H1 (cell line): ENCODE results near the gene SPRING1. TPM values are rescaled to one million over a fixed set of nuclear protein-coding genes. Genes with fewer than 3 reads are reported as not detected.

Experiments
- CTCF ChIA-PET: fragments of 300-600 bp; sonication (Branson Sonifier 250); formaldehyde crosslinking; loops from one replicate; lab custom pipeline; 2021; ENCODE audit not compliant: partially characterized antibody; lab: Charles Lee
- POLR2A ChIA-PET: fragments of 300-600 bp; sonication (Branson Sonifier 250); formaldehyde crosslinking; loops from one replicate; lab custom pipeline; 2021; ENCODE audit warnings: inconsistent platforms; ENCODE audit not compliant: partially characterized antibody; lab: Charles Lee
- DNase-seq, 2 experiments: peaks; one replicate each; pipeline versions ENCODE4 v3.0.0 to v3.0.0-alpha.2; 2010 to 2022; ENCODE audit warnings: low spot score in 2 of 2, low read depth in 1 of 2, mixed read lengths in 1 of 2
- FAIRE-seq: peaks from 2 replicates; lab custom pipeline; 2011; peaks lifted over from hg19 to GRCh38; lab: Jason Lieb, UNC
- H2AFZ ChIP-seq: 2 replicates; pipeline ENCODE4 v1.8.1; 2012; ENCODE audit warnings: low read length, inconsistent platforms
- H2AK5ac ChIP-seq: 2 replicates; pipeline ENCODE4 v1.6.1; 2013; ENCODE audit warnings: low read depth, low read length
- H2BK120ac ChIP-seq: replicated peaks from 2 replicates; pipeline ENCODE3; 2013; ENCODE audit warnings: low read depth, low read length, inconsistent platforms
- H2BK12ac ChIP-seq: 2 replicates; pipeline ENCODE4 v1.6.1; 2013; ENCODE audit warnings: low read depth, low read length
- H2BK15ac ChIP-seq: 2 replicates; pipeline ENCODE4 v1.6.1; 2013; ENCODE audit warnings: low read length
- H2BK20ac ChIP-seq: 2 replicates; pipeline ENCODE4 v1.6.1; 2013; ENCODE audit warnings: low read length
- H2BK5ac ChIP-seq: 2 replicates; pipeline ENCODE4 v1.6.1; 2013; ENCODE audit warnings: low read depth, low read length
- H3K14ac ChIP-seq: 2 replicates; pipeline ENCODE4 v1.6.1; 2013; ENCODE audit warnings: inconsistent platforms; ENCODE audit not compliant: insufficient read length
- H3K18ac ChIP-seq: 2 replicates; pipeline ENCODE4 v1.6.1; 2013; ENCODE audit warnings: low read length; ENCODE audit errors: extremely low read depth
- H3K23ac ChIP-seq: 2 replicates; pipeline ENCODE4 v1.6.1; 2013; ENCODE audit warnings: inconsistent platforms; ENCODE audit not compliant: insufficient read length
- H3K23me2 ChIP-seq: 2 replicates; pipeline ENCODE4 v1.6.1; 2013; ENCODE audit warnings: low read depth, low read length
- H3K27ac ChIP-seq: 2 replicates; pipeline ENCODE4 v1.6.1; 2011; ENCODE audit warnings: low read depth, low read length, inconsistent platforms
- H3K27me3 ChIP-seq, 4 experiments: replicated peaks in 1 of 4; 1 replicate in 1 of 4; 2 replicates in 3 of 4; pipeline versions ENCODE4 v1.6.1 to v1.8.1; 2011 to 2013; ENCODE audit warnings: low read length in 3 of 4, mild to moderate bottlenecking in 3 of 4, inconsistent platforms in 2 of 4, mixed read lengths in 2 of 4, moderate library complexity in 1 of 4; ENCODE audit not compliant: control insufficient read depth in 3 of 4, insufficient read depth in 3 of 4; ENCODE audit errors: extremely low read depth in 1 of 4
- H3K36me3 ChIP-seq, 4 experiments: 2 replicates each; pipeline versions ENCODE4 v1.6.1 to v1.8.1; 2011 to 2013; ENCODE audit warnings: mild to moderate bottlenecking in 4 of 4, low read length in 3 of 4, moderate library complexity in 2 of 4, control low read depth in 1 of 4, inconsistent platforms in 1 of 4; ENCODE audit not compliant: insufficient read depth in 4 of 4, control insufficient read depth in 2 of 4
- H3K4ac ChIP-seq: replicated peaks from 2 replicates; pipeline ENCODE3; 2013; ENCODE audit warnings: low read length, low read depth, mixed read lengths, inconsistent platforms; ENCODE audit not compliant: insufficient read length
- H3K4me1 ChIP-seq, 4 experiments: replicated peaks in 1 of 4; 1 replicate in 1 of 4; 2 replicates in 3 of 4; pipeline versions ENCODE4 v1.6.1 to v1.8.1; 2011 to 2013; ENCODE audit warnings: low read length in 3 of 4, inconsistent platforms in 2 of 4, mixed read lengths in 1 of 4; ENCODE audit not compliant: insufficient read depth in 4 of 4, control insufficient read depth in 3 of 4
- H3K4me2 ChIP-seq, 2 experiments: 2 replicates each; pipeline versions ENCODE4 v1.6.1 to v1.8.1; 2011 to 2013; ENCODE audit warnings: low read depth in 2 of 2, low read length in 2 of 2, control low read depth in 1 of 2, inconsistent platforms in 1 of 2, mild to moderate bottlenecking in 1 of 2; ENCODE audit not compliant: insufficient read depth in 1 of 2
- H3K4me3 ChIP-seq, 4 experiments: fragments of 200-600, 300-600 bp in 1 of 4; sonication (generic), shearing (Covaris generic), sonication (Bioruptor Twin) in 1 of 4; 2 replicates each; pipeline versions ENCODE4 v1.5.1 to v1.8.1; 2011 to 2016; ENCODE audit warnings: low read length in 4 of 4, low read depth in 3 of 4, control low read depth in 2 of 4, inconsistent platforms in 2 of 4, mild to moderate bottlenecking in 2 of 4, mixed read lengths in 1 of 4, moderate library complexity in 1 of 4; ENCODE audit not compliant: insufficient read depth in 2 of 4; ENCODE audit errors: extremely low read depth in 1 of 4
- H3K56ac ChIP-seq: replicated peaks from 2 replicates; pipeline ENCODE3; 2013; ENCODE audit warnings: low read depth, mild to moderate bottlenecking, mixed read lengths, low read length, inconsistent platforms; ENCODE audit not compliant: insufficient read length
- H3K79me1 ChIP-seq: 2 replicates; pipeline ENCODE4 v1.6.1; 2013; ENCODE audit warnings: low read depth, low read length, control low read depth
- H3K79me2 ChIP-seq, 2 experiments: 2 replicates each; pipeline versions ENCODE4 v1.6.1 to v1.8.1; 2012 to 2013; ENCODE audit warnings: low read length in 2 of 2, mild to moderate bottlenecking in 2 of 2, inconsistent platforms in 1 of 2; ENCODE audit not compliant: insufficient read depth in 2 of 2, control insufficient read depth in 1 of 2
- H3K9ac ChIP-seq, 4 experiments: replicated peaks in 1 of 4; 1 replicate in 1 of 4; 2 replicates in 3 of 4; pipeline versions ENCODE4 v1.6.1 to v1.8.1; 2011 to 2013; ENCODE audit warnings: low read depth in 3 of 4, low read length in 3 of 4, control low read depth in 2 of 4, mild to moderate bottlenecking in 2 of 4, moderate library complexity in 2 of 4, inconsistent platforms in 1 of 4; ENCODE audit errors: extremely low read depth in 1 of 4
- H3K9me3 ChIP-seq, 2 experiments: 2 replicates each; pipeline versions ENCODE4 v1.6.1 to v1.8.1; 2012 to 2013; ENCODE audit warnings: mild to moderate bottlenecking in 2 of 2, moderate library complexity in 2 of 2, control low read depth in 1 of 2, inconsistent platforms in 1 of 2, low read depth in 1 of 2, low read length in 1 of 2, mixed read lengths in 1 of 2; ENCODE audit not compliant: insufficient read depth in 2 of 2
- H4K20me1 ChIP-seq, 2 experiments: replicated peaks in 1 of 2; 2 replicates each; pipeline versions ENCODE3 to v1.8.1; 2011 to 2013; ENCODE audit warnings: inconsistent platforms in 2 of 2, low read length in 2 of 2, mild to moderate bottlenecking in 1 of 2; ENCODE audit not compliant: insufficient read depth in 2 of 2, control insufficient read depth in 1 of 2
- H4K5ac ChIP-seq: 2 replicates; pipeline ENCODE4 v1.6.1; 2013; ENCODE audit warnings: low read length, low read depth, mixed read lengths, inconsistent platforms; ENCODE audit not compliant: insufficient read length
- H4K8ac ChIP-seq: 2 replicates; pipeline ENCODE4 v1.8.0; 2013; ENCODE audit warnings: mild to moderate bottlenecking, moderate library complexity, low read length, inconsistent platforms; ENCODE audit not compliant: insufficient read depth; ENCODE audit errors: extremely low read depth
- H4K91ac ChIP-seq: replicated peaks from 2 replicates; pipeline ENCODE3; 2013; ENCODE audit warnings: low read length, mixed read lengths, inconsistent platforms; ENCODE audit not compliant: insufficient read length
- BRCA1 ChIP-seq: IDR thresholded peaks from 2 replicates; pipeline ENCODE4 v1.6.1; 2012; ENCODE audit warnings: low read depth, low read length, improper control_type of control experiment
- EZH2 ChIP-seq: fragments of 200-600 bp; sonication (generic); IDR thresholded peaks from 2 replicates; pipeline ENCODE4 v1.7.1; 2012; ENCODE audit warnings: low read depth, mild to moderate bottlenecking, moderate library complexity, low read length, inconsistent platforms; ENCODE audit not compliant: severe bottlenecking
- JUN ChIP-seq: IDR thresholded peaks from 2 replicates; pipeline ENCODE4 v1.6.1; 2011; ENCODE audit warnings: low read depth, mild to moderate bottlenecking, improper control_type of control experiment, low read length
- JUND ChIP-seq: IDR thresholded peaks from 2 replicates; pipeline ENCODE4 v1.6.1; 2011; ENCODE audit warnings: mild to moderate bottlenecking, improper control_type of control experiment, low read length
- MAFK ChIP-seq: IDR thresholded peaks from 2 replicates; pipeline ENCODE4 v1.6.1; 2012; ENCODE audit warnings: low read depth, mild to moderate bottlenecking, improper control_type of control experiment, low read length
- RNF2 ChIP-seq: fragments of 200-900, 300-1000 bp; sonication (generic); IDR thresholded peaks from 2 replicates; pipeline ENCODE4 v1.7.1; 2016; ENCODE audit warnings: borderline replicate concordance, low read depth, mild to moderate bottlenecking, antibody characterized with exemption, low read length; ENCODE audit not compliant: poor library complexity, severe bottlenecking; ENCODE audit errors: missing control alignments
- WGBS, 2 experiments: shearing (Covaris generic) in 1 of 2; methylation state at CpG; one replicate each; pipeline versions ENCODE4 v1.1.6 to v1.1.7; 2013 to 2015; ENCODE audit warnings: low lambda C conversion rate in 2 of 2, mixed read lengths in 2 of 2, inconsistent platforms in 1 of 2, low coverage in 1 of 2, missing lambda C conversion rate in 1 of 2; ENCODE audit not compliant: insufficient replicate concordance in 2 of 2, insufficient coverage in 1 of 2, insufficient read length in 1 of 2; ENCODE audit errors: extremely low coverage in 1 of 2, missing lambda C conversion rate in 1 of 2; 5-methylcytosine and 5-hydroxymethylcytosine counted together
- polyA plus RNA-seq, 7 experiments: library from polyadenylated mRNA; depleted of rRNA in 3 of 7; stranded (reverse) in 5 of 7; unstranded in 2 of 7; fragments of >200 nt in 5 of 7; fragments of 200-250 nt in 2 of 7; gene quantifications; 1 replicate in 5 of 7; 2 replicates in 1 of 7; 4 replicates in 1 of 7; pipeline versions ENCODE4 v1.2.1 to v1.2.3, GENCODE V29; 2011 to 2013; ENCODE audit warnings: missing spikeins in 2 of 7, mixed read lengths in 2 of 7
- total RNA-seq: library from RNA; stranded (reverse); fragmentation: NEBNext Ultra II Directional; extraction: Animal tissue kit (Norgen Biotek cat#: 25700); gene quantifications from 2 replicates; pipeline ENCODE4 v1.2.1, GENCODE V29; 2021
- TF ChIP-seq, protein P1 (sequence below): IDR thresholded peaks from 2 replicates; pipeline ENCODE4 v1.6.1; 2011; ENCODE audit warnings: low read depth, mild to moderate bottlenecking, low read length; ENCODE audit not compliant: insufficient read depth
- TF ChIP-seq, protein P2 (sequence below): IDR thresholded peaks from 2 replicates; pipeline ENCODE4 v1.6.1; 2012; ENCODE audit warnings: low read length, inconsistent platforms

The SPRING1 gene
- total and polyA plus RNA-seq, 2 of the 8 experiments (the other 6 are each of a cell fraction or from before 2014, with no cell fraction given) = 14.3 to 46.5 TPM

DNA sequence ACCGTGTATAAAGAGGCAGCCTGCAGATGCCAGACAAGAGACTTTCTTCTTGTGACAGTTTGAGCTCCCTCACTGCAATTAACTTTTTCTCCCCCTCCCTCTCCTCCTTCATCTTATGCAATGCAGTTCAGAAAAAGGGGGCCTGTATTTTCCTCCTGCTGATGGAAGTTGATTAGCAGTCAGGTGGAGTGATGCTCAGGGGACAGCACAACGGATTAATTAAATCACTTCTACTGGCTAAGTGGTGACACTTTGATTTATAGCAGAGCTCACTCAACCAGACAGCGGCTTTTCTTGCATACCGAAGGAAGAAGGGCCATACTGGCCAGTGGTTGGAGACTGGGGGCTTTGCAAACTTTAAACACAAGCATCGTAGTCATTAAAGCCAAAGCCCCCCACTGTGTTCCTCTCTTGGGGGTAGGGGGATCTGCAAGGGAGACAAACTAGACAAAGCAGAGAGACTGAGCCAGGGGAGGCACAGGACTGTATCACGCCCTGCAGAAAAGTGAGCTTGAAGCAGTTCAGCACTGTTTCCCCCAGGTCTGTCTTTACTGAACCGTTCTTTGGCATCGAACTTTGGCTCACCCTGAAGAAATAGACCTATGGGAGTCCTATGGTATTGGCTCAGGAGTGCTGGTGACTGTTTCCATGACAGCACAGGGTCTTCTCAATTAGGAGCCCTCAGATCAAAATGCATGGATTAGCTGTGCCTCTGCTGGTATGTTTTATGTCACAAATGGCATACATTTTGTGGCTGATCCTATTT is 47.7 kb downstream of the SPRING1 start:
- Histone ChIP-seq H3K23ac (no peak overlapping the region), H3K9ac (no peak overlapping the region), H3K4me3 (no peak overlapping the region), H2AK5ac (no peak overlapping the region), H3K79me2 (no peaks in the 10 kb centered on the region), H3K27ac (no peak overlapping the region), H2BK12ac (no peak overlapping the region), H2BK15ac (no peak overlapping the region), H2AFZ (no peak overlapping the region), H3K36me3 (no peaks in the 10 kb centered on the region), H3K4me2 (no peak overlapping the region), H3K4ac (no peak overlapping the region), H3K79me1 (no peaks in the 10 kb centered on the region), H3K23me2 (0 out of 2 replicates have a peak, but pooled peaks cover 5% of the 10 kb centered on the region), H4K91ac (no peak overlapping the region), H3K9me3 (no peaks in the 10 kb centered on the region), H3K4me1 (peaks cover 0 to 10% (median 4%) of the 10 kb centered on the region in 4 experiments; a peak in 5 of 7 replicates), H4K20me1 (no peaks in the 10 kb centered on the region), H3K18ac (no peak overlapping the region), H3K56ac (no peak overlapping the region), H2BK5ac (no peak overlapping the region), H2BK20ac (no peak overlapping the region), H4K5ac (no peak overlapping the region), H2BK120ac (no peak overlapping the region), H3K14ac (no peak overlapping the region), H3K27me3 (peaks cover 0 to 10% (median 7%) of the 10 kb centered on the region in 4 experiments; a peak in 6 of 7 replicates), H4K8ac (no peak overlapping the region)
- DNase-seq (no peak), FAIRE-seq (no peak)
- POLR2A ChIA-PET = no interaction called here
- 91% methylated on average over 8 of the region's 8 CpGs; no CpG with 5 or more reads in 1 of the 2 experiments for WGBS, 2 experiments
- CTCF ChIA-PET = interaction anchor here (0.6 to 2.6 kb wide), 11 partner anchors 8 to 692 kb away, joined by 3 to 9 read pairs (median 4); no protein-coding TSS in a partner anchor
- TF ChIP-seq JUN = no peak
- TF ChIP-seq MAFK = no peak
- no peak for TF ChIP-seq EZH2
- TF ChIP-seq, protein P1, sequence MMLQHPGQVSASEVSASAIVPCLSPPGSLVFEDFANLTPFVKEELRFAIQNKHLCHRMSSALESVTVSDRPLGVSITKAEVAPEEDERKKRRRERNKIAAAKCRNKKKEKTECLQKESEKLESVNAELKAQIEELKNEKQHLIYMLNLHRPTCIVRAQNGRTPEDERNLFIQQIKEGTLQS = no peak
- TF ChIP-seq, protein P2, sequence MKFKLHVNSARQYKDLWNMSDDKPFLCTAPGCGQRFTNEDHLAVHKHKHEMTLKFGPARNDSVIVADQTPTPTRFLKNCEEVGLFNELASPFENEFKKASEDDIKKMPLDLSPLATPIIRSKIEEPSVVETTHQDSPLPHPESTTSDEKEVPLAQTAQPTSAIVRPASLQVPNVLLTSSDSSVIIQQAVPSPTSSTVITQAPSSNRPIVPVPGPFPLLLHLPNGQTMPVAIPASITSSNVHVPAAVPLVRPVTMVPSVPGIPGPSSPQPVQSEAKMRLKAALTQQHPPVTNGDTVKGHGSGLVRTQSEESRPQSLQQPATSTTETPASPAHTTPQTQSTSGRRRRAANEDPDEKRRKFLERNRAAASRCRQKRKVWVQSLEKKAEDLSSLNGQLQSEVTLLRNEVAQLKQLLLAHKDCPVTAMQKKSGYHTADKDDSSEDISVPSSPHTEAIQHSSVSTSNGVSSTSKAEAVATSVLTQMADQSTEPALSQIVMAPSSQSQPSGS = no peak
- no peak for TF ChIP-seq BRCA1
- TF ChIP-seq RNF2 = no peak
- no peak for TF ChIP-seq JUND
